H1 (cell line): ENCODE data around the gene RGS14. TPM values are rescaled to one million over a fixed set of nuclear protein-coding genes. Genes with fewer than 3 reads are reported as not detected.

Experiments used
- ASH2L ChIP-seq: fragments of 200-600, 300-600 bp; sonication (generic); IDR thresholded peaks from one replicate; pipeline ENCODE4 v1.7.1; 2017; ENCODE audit warnings: low read length
- BCL11A ChIP-seq, 2 experiments: IDR thresholded peaks; one replicate each; pipeline ENCODE4 v1.6.1; 2011; ENCODE audit warnings: low read depth in 2 of 2, low read length in 2 of 2, mild to moderate bottlenecking in 2 of 2
- CBX5 ChIP-seq: fragments of 300-800, 300-1000 bp; sonication (generic); IDR thresholded peaks from 2 replicates; pipeline ENCODE4 v1.7.1; 2016; ENCODE audit warnings: antibody characterized with exemption, low read length, low read depth
- JUND ChIP-seq: IDR thresholded peaks from 2 replicates; pipeline ENCODE4 v1.6.1; 2011; ENCODE audit warnings: mild to moderate bottlenecking, improper control_type of control experiment, low read length
- RFX5 ChIP-seq: IDR thresholded peaks from 2 replicates; pipeline ENCODE4 v1.6.1; 2011; ENCODE audit warnings: low read depth, low read length, improper control_type of control experiment, borderline replicate concordance
- polyA plus RNA-seq, 7 experiments: library from polyadenylated mRNA; depleted of rRNA in 3 of 7; stranded (reverse) in 5 of 7; unstranded in 2 of 7; fragments of >200 nt in 5 of 7; fragments of 200-250 nt in 2 of 7; gene quantifications; 1 replicate in 5 of 7; 2 replicates in 1 of 7; 4 replicates in 1 of 7; pipeline versions ENCODE4 v1.2.1 to v1.2.3, GENCODE V29; 2011 to 2013; ENCODE audit warnings: missing spikeins in 2 of 7, mixed read lengths in 2 of 7
- total RNA-seq: library from RNA; stranded (reverse); fragmentation: NEBNext Ultra II Directional; extraction: Animal tissue kit (Norgen Biotek cat#: 25700); gene quantifications from 2 replicates; pipeline ENCODE4 v1.2.1, GENCODE V29; 2021
- TF ChIP-seq, protein P1 (sequence below): fragments of 300-600 bp; sonication (generic); IDR thresholded peaks from 2 replicates; pipeline ENCODE4 v1.7.1; 2012; ENCODE audit warnings: low read length, moderate library complexity, mild to moderate bottlenecking, inconsistent platforms; ENCODE audit not compliant: insufficient replicate concordance
- TF ChIP-seq, protein P2 (sequence below): IDR thresholded peaks from 2 replicates; pipeline ENCODE4 v1.6.1; 2012; ENCODE audit warnings: inconsistent platforms

The RGS14 gene
- total and polyA plus RNA-seq, 2 of the 8 experiments (the other 6 are each of a cell fraction or from before 2014, with no cell fraction given) = 24.4 to 46.1 TPM

DNA sequence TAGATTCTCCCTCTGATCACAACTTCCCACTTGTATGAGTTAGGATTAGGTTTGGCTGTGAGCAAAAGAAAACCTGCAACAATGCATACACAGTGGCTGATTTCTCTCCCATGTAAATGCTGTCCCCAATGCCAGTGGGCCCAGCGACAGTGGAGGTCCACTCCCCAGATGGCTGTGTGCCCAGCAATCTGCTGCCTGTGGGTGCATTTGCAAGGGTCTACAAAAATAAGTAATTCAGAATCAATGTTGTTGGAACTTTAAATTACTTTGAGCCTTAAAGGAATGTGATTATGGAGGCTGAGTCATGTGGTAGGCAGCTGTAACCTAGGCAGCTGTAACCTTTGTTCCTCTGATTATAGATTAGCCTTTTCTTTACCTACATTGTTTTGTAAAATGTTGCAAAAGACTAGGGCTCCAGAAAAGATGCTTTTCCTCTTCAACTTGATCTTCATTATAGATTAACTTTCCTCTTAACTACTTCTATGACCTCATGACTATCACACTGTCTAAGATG is 31.8 kb upstream of the RGS14 start (continued):
- TF ChIP-seq, protein P1, sequence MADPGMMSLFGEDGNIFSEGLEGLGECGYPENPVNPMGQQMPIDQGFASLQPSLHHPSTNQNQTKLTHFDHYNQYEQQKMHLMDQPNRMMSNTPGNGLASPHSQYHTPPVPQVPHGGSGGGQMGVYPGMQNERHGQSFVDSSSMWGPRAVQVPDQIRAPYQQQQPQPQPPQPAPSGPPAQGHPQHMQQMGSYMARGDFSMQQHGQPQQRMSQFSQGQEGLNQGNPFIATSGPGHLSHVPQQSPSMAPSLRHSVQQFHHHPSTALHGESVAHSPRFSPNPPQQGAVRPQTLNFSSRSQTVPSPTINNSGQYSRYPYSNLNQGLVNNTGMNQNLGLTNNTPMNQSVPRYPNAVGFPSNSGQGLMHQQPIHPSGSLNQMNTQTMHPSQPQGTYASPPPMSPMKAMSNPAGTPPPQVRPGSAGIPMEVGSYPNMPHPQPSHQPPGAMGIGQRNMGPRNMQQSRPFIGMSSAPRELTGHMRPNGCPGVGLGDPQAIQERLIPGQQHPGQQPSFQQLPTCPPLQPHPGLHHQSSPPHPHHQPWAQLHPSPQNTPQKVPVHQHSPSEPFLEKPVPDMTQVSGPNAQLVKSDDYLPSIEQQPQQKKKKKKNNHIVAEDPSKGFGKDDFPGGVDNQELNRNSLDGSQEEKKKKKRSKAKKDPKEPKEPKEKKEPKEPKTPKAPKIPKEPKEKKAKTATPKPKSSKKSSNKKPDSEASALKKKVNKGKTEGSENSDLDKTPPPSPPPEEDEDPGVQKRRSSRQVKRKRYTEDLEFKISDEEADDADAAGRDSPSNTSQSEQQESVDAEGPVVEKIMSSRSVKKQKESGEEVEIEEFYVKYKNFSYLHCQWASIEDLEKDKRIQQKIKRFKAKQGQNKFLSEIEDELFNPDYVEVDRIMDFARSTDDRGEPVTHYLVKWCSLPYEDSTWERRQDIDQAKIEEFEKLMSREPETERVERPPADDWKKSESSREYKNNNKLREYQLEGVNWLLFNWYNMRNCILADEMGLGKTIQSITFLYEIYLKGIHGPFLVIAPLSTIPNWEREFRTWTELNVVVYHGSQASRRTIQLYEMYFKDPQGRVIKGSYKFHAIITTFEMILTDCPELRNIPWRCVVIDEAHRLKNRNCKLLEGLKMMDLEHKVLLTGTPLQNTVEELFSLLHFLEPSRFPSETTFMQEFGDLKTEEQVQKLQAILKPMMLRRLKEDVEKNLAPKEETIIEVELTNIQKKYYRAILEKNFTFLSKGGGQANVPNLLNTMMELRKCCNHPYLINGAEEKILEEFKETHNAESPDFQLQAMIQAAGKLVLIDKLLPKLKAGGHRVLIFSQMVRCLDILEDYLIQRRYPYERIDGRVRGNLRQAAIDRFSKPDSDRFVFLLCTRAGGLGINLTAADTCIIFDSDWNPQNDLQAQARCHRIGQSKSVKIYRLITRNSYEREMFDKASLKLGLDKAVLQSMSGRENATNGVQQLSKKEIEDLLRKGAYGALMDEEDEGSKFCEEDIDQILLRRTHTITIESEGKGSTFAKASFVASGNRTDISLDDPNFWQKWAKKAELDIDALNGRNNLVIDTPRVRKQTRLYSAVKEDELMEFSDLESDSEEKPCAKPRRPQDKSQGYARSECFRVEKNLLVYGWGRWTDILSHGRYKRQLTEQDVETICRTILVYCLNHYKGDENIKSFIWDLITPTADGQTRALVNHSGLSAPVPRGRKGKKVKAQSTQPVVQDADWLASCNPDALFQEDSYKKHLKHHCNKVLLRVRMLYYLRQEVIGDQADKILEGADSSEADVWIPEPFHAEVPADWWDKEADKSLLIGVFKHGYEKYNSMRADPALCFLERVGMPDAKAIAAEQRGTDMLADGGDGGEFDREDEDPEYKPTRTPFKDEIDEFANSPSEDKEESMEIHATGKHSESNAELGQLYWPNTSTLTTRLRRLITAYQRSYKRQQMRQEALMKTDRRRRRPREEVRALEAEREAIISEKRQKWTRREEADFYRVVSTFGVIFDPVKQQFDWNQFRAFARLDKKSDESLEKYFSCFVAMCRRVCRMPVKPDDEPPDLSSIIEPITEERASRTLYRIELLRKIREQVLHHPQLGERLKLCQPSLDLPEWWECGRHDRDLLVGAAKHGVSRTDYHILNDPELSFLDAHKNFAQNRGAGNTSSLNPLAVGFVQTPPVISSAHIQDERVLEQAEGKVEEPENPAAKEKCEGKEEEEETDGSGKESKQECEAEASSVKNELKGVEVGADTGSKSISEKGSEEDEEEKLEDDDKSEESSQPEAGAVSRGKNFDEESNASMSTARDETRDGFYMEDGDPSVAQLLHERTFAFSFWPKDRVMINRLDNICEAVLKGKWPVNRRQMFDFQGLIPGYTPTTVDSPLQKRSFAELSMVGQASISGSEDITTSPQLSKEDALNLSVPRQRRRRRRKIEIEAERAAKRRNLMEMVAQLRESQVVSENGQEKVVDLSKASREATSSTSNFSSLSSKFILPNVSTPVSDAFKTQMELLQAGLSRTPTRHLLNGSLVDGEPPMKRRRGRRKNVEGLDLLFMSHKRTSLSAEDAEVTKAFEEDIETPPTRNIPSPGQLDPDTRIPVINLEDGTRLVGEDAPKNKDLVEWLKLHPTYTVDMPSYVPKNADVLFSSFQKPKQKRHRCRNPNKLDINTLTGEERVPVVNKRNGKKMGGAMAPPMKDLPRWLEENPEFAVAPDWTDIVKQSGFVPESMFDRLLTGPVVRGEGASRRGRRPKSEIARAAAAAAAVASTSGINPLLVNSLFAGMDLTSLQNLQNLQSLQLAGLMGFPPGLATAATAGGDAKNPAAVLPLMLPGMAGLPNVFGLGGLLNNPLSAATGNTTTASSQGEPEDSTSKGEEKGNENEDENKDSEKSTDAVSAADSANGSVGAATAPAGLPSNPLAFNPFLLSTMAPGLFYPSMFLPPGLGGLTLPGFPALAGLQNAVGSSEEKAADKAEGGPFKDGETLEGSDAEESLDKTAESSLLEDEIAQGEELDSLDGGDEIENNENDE = peak; percentile 64
- TF ChIP-seq JUND (0 out of 2 replicates have a peak, but pooled peaks have one; percentile 35), ASH2L (no peak), CBX5 (no peak), BCL11A (IDR thresholded peaks at IDR 0.05; ENCODE audit: low read depth in 2 of 2, low read length in 2 of 2) (no peak), RFX5 (no peak)
- TF ChIP-seq, protein P2, sequence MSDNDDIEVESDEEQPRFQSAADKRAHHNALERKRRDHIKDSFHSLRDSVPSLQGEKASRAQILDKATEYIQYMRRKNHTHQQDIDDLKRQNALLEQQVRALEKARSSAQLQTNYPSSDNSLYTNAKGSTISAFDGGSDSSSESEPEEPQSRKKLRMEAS = no peak
